ENCODE measurements around the gene ANKRD34B. TPM values are rescaled to one million over a fixed set of nuclear protein-coding genes. Genes with fewer than 3 reads are reported as not detected.
A peak's percentile ranks its signal among the peaks of the same experiment; 100 is the strongest.
"Not testable (repeated sequence)": the region's sequence is repeated elsewhere in the genome, so short reads cannot be mapped to it uniquely, and the experiment has no call there.

ANKRD34B gene
- total RNA-seq, 2 donors from 2014 or later, result not detected

DNA sequence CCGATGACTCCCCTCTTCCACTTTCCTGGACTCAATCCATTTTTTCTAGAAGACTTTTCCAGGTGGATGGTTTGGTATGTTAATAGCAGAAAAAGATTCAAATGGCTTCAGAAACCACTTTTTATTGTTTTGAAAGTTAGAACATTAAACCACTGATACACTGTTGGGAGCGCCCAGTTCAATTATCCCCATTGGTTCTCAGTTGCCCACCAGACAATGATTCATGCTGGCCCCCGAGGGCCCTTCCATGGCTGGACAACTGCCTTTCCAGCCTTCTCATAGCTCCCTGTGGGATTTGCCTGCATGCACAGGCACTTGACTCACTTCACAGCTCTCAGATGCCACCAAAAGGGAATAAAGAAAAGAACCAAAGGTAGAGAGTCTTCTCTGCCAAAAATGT lies 21.3 kb upstream of the ANKRD34B start:
- Mint-ChIP-seq H3K27ac (no peak overlapping the region), H3K27me3 (ENCODE audit: low read depth) (no peaks in the 10 kb centered on the region), H3K36me3 (ENCODE audit: insufficient read depth in 2 of 2) (no peaks in the 10 kb centered on the region), H3K9me3 (no peaks in the 10 kb centered on the region), H3K4me1 (ENCODE audit: low read depth) (no peaks in the 10 kb centered on the region), H3K4me3 (no peak overlapping the region)
- ATAC-seq (replicated peaks in 1 of 2), result no peak
- no peak for DNase-seq

DNA sequence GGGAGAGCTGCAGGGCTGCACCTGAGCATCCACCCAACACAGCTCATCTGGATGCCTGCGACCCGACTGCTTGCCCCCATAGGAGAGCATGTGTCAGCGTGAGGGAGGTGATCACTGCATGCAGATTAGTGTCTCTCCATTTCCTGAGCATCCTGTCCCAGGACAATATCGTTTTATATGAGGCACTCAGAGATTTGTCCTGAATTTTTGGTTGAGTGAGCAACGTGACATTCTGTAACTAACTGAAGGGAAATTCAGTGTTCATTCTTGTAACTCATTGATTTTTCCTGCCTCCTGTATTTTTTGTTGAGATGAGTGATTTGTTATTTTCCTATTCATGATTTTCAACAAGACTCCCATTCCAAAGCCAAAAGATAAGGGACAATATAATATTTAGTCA lies 20.7 kb upstream of the ANKRD34B start:
- DNase-seq, result no peak
- no peak overlapping the region for H3K27ac Mint-ChIP-seq
- H3K27me3 Mint-ChIP-seq (ENCODE audit: low read depth), result no peaks in the 10 kb centered on the region
- H3K4me3 Mint-ChIP-seq, result no peak overlapping the region
- ATAC-seq (replicated peaks in 1 of 2), result no peak
- no peaks in the 10 kb centered on the region for H3K4me1 Mint-ChIP-seq (ENCODE audit: low read depth)
- H3K36me3 Mint-ChIP-seq (ENCODE audit: insufficient read depth in 2 of 2), result no peaks in the 10 kb centered on the region
- no peaks in the 10 kb centered on the region for H3K9me3 Mint-ChIP-seq

DNA sequence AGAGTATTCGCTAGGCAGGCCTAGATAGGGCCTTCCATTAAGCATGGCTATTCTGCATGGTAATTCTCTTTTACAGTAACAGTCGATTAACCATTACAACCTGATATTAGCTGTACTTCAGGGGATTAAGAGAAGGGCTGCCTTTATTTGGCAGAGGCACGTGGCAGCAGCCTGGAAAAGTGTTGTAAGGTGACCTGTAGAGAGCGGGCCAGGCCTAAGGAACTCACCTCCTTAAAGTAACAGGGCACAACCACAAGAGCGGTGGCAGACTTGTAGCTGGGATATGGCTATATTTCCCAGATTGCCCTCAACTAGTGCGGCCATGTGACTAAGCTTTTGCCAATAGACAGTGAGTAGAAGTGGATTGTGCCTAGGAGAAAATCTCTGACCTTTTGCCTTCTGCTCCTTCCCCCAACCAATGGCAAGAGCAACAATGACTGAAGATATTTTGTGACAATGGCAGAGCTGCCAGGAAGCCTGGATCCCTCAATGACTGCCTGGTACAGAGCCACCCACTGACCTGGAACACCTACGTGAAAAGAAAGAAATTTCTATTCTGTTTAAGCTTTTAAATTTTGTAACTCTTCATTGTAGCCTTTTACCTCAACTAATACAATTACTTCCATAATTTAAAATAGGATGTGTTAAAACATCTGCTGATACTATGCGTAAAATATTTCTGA lies 18.9 kb upstream of the ANKRD34B start:
- Mint-ChIP-seq H3K4me3 (no peak overlapping the region), H3K9me3 (no peaks in the 10 kb centered on the region), H3K27me3 (ENCODE audit: low read depth) (no peaks in the 10 kb centered on the region), H3K27ac (no peak overlapping the region), H3K4me1 (ENCODE audit: low read depth) (no peaks in the 10 kb centered on the region), H3K36me3 (ENCODE audit: insufficient read depth in 2 of 2) (no peaks in the 10 kb centered on the region)
- ATAC-seq (replicated peaks in 1 of 2) (no peak), DNase-seq (no peak)

DNA sequence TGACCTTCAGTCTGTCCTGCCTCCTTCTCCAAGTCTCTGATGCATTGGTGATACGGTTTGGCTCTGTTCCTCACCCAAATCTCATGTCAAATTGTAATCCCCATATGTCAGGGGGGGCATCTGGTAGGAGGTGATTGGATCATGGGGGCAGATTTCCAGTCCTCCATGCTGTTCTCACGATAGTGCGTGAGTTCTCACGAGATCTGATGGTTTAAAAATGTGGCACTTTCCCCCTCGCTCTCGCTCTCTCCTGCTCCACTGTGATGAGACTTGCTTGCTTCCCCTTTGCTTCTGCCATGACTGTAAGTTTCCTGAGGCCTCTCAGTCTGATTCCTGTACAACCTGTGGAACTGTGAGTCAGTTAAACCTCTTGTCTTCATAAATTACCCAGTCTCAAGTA lies 14.7 kb upstream of the ANKRD34B start:
- H3K4me1 Mint-ChIP-seq (ENCODE audit: low read depth), result no peaks in the 10 kb centered on the region
- no peak for DNase-seq

DNA sequence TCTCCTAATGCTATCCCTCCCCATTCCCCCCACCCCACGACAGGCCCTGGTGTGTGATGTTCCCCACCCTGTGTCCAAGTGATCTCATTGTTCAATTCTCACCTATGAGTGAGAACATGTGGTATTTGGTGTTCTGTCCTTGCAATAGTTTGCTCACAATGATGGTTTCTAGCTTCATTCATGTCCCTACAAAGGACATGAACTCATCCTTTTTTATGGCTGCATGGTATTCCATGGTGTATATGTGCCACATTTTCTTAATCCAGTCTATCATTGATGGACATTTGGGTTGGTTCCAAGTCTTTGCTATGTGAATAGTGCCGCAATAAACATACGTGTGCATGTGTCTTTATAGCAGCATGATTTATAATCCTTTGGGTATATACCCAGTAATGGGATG lies 10.2 kb upstream of the ANKRD34B start:
- H3K27ac Mint-ChIP-seq; DNase-seq; H3K4me1 Mint-ChIP-seq (ENCODE audit: low read depth); ATAC-seq (replicated peaks in 1 of 2); H3K4me3 Mint-ChIP-seq; H3K9me3 Mint-ChIP-seq; H3K36me3 Mint-ChIP-seq (ENCODE audit: insufficient read depth in 2 of 2): not testable (repeated sequence)
- peaks cover 16% of the 10 kb centered on the region for H3K27me3 Mint-ChIP-seq (ENCODE audit: low read depth)

More for the DNA sequence above, 14.7 kb upstream of the ANKRD34B start:
- H3K36me3 Mint-ChIP-seq (ENCODE audit: insufficient read depth in 2 of 2), result no peaks in the 10 kb centered on the region
- H3K27ac Mint-ChIP-seq, result no peak overlapping the region
- H3K4me3 Mint-ChIP-seq, result no peak overlapping the region
- peaks cover 0 to 1% of the 10 kb centered on the region in 2 donors for H3K9me3 Mint-ChIP-seq
- no peaks in the 10 kb centered on the region for H3K27me3 Mint-ChIP-seq (ENCODE audit: low read depth)
- no peak for ATAC-seq (replicated peaks in 1 of 2)

DNA sequence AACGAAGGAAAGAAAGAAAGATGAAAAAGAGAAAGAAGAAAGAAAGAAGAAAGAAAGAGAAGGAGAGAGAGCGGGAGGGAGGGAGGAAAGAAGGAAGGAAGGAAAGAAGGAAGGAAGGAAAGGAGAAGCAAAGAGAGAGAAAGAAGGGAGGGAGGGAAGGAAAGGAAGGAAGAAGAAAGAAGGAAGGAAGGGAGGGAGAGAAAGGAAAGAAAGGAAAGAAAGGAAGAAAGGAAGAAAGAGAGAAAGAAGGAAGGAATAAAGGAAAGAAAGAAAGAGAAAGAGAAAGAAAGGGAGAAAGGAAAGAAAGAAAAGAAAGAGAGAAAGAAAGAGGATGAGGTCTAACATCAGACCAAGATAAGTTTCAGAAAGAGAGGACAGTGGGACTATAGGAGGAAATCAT lies 9.0 kb upstream of the ANKRD34B start:
- H3K27me3 Mint-ChIP-seq (ENCODE audit: low read depth), result peaks cover 28% of the 10 kb centered on the region
- no peak for DNase-seq
- H3K9me3 Mint-ChIP-seq, result peaks cover 0 to 1% of the 10 kb centered on the region in 2 donors
- H3K27ac Mint-ChIP-seq, result no peak overlapping the region
- H3K4me3 Mint-ChIP-seq, result no peak overlapping the region
- no peak for ATAC-seq (replicated peaks in 1 of 2)
- H3K4me1 Mint-ChIP-seq (ENCODE audit: low read depth), result no peaks in the 10 kb centered on the region
- H3K36me3 Mint-ChIP-seq (ENCODE audit: insufficient read depth in 2 of 2), result no peaks in the 10 kb centered on the region

DNA sequence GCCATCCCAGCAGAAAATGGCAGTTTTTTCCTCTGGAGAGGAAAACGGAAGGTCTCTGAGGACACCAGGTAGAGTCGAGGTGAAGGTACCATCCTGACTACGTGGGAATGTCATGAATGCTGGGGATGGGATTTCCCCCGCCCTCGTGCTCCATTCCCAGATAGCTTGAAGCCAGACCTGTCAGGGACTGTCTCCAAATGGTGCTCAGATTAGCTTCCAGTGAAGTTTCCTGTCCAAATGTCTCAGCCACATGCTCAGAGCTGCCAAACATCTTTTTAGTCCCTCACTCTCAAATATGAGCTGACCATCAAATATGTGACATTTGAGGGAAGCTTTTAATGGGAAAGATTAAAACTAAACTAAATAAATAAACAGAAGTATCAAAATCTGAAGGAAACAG lies 7.6 kb upstream of the ANKRD34B start:
- Mint-ChIP-seq H3K9me3 (peaks cover 0 to 1% of the 10 kb centered on the region in 2 donors), H3K36me3 (ENCODE audit: insufficient read depth in 2 of 2) (peaks cover 0 to under 1% of the 10 kb centered on the region in 2 donors), H3K4me1 (ENCODE audit: low read depth) (no peaks in the 10 kb centered on the region), H3K4me3 (no peak overlapping the region), H3K27ac (no peak overlapping the region), H3K27me3 (ENCODE audit: low read depth) (peaks cover 39% of the 10 kb centered on the region)
- no peak for ATAC-seq (replicated peaks in 1 of 2)
- DNase-seq, result no peak

DNA sequence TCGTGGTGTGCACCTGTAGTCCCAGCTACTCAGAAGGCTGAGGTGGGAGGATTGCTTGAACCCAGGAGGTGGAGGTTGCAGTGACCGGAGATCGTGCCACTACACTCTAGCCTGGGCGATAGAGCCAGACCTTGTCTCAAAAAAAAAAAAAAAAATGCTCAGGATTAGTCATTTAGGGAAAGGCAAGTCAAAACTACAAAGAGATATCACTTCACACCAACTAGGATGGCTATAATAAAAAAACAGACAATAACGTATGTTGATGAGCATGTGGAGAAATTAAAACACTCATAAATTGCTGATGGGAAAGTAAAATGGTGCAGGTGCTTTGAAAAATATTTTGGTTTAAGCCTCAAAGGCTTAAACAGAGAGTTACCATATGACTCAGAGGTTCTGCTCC lies 6.3 kb upstream of the ANKRD34B start:
- H3K4me3 Mint-ChIP-seq, result no peak overlapping the region
- ATAC-seq (replicated peaks in 1 of 2), result peak in 1 of 2 donors; percentile 54
- DNase-seq, result no peak

DNA sequence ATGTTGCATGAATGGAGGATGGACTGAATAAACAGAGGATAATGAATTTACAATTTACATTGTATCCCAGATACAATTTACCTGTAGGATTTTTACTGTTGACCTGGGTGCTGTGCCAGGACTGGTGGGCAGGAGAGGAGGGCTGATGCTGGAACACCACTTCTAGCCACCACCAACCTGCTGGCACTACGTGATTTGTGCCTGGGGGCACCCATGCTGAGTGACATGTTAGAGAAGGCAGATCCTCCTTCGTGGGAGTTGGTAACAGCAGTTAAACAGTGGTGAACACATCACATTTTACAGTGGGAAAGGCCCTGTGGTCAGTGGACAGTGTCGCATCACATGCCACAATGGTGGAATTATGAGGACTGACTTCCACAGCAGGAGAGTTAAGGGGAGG lies 3.0 kb upstream of the ANKRD34B start:
- H3K4me3 Mint-ChIP-seq, result no peak overlapping the region
- no peaks in the 10 kb centered on the region for H3K4me1 Mint-ChIP-seq (ENCODE audit: low read depth)
- H3K9me3 Mint-ChIP-seq, result no peaks in the 10 kb centered on the region
- ATAC-seq (replicated peaks in 1 of 2) (no peak), DNase-seq (no peak)
- peaks cover 0 to 1% of the 10 kb centered on the region in 2 donors for H3K36me3 Mint-ChIP-seq (ENCODE audit: insufficient read depth in 2 of 2)
- H3K27me3 Mint-ChIP-seq (ENCODE audit: low read depth), result peaks cover 66% of the 10 kb centered on the region
- H3K27ac Mint-ChIP-seq, result no peak overlapping the region

More for the DNA sequence above, 6.3 kb upstream of the ANKRD34B start:
- Mint-ChIP-seq H3K27ac (no peak overlapping the region), H3K27me3 (ENCODE audit: low read depth) (peaks cover 52% of the 10 kb centered on the region), H3K36me3 (ENCODE audit: insufficient read depth in 2 of 2) (peaks cover 0 to 1% of the 10 kb centered on the region in 2 donors), H3K4me1 (ENCODE audit: low read depth) (no peaks in the 10 kb centered on the region), H3K9me3 (no peaks in the 10 kb centered on the region)

DNA sequence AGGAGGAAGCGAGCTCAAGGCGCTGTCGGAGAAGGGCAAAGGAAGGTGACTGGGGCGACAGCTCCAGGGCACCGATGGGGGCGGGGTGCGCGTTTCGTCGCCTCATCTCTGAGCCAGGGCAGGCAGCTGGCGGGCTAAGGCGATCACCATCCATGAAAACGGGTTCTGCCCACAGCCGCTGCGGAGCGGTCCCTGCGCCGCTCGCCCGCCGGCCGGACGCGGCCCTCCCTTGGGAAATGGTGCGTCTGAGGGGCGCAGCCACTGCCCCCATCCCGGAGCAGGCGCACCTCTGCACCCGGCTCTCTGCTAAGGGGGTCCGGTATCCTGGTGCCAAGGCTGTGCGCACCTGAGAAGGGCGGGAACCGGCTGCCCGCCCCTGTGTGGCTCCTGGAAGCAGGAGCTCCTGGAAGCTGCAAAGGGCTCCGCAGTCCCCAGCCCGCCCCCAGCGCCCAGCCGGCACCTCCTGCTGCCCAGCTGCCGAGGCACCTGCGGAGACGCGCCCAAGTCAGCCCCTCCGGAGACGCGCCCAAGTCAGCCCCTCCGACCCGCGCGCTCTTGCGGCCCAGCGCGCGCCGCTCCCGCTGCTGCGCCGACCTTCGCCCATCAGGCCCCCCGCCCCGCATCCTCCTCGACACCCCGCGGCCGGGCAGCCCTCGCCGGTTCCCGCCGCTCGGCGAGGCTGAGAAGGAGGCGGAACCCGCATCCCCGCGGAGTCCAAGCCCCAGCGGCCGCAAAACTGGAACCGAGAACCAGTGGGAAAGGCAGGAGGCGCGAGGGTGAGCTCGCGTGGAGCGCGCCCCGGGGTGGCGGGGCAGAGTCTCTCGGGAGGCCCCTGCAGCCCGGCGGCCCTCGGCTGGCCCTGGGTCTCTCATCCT lies 757 bp downstream of the ANKRD34B start:
- peaks cover 77% of the 10 kb centered on the region for H3K27me3 Mint-ChIP-seq (ENCODE audit: low read depth)
- ATAC-seq (replicated peaks in 1 of 2) (peak; percentile 6 to 36), DNase-seq (no peak)

DNA sequence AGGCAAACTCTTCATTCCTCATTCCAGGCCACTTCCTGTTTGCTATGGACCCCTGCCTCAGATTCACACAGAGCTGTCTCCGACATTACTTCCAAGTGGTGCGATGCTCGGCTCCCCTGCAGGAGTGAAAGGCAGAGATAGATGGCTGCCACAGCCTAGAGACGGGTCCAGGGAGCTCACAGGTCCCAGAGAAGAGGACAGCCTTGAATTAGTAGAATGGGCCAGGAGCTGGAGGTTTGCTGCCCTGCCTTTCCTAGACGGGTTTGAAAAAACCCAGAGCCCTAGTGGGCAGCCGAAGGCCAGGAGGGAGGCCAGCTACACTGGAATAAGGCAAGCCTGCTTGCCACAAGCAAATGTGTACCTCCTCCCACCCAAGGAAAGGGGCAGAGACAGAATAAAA lies 1.8 kb downstream of the ANKRD34B start:
- Mint-ChIP-seq H3K27me3 (ENCODE audit: low read depth) (peaks cover 78% of the 10 kb centered on the region), H3K4me3 (peak overlapping the region; percentile 3 to 44), H3K4me1 (ENCODE audit: low read depth) (no peaks in the 10 kb centered on the region), H3K27ac (no peak overlapping the region), H3K36me3 (ENCODE audit: insufficient read depth in 2 of 2) (peaks cover 0 to 1% of the 10 kb centered on the region in 2 donors), H3K9me3 (no peaks in the 10 kb centered on the region)
- ATAC-seq (replicated peaks in 1 of 2) (no peak), DNase-seq (no peak)

More for the DNA sequence above, 757 bp downstream of the ANKRD34B start:
- peak overlapping the region; percentile 62 to 84 for H3K4me3 Mint-ChIP-seq
- no peaks in the 10 kb centered on the region for H3K4me1 Mint-ChIP-seq (ENCODE audit: low read depth)
- H3K27ac Mint-ChIP-seq, result no peak overlapping the region
- no peaks in the 10 kb centered on the region for H3K9me3 Mint-ChIP-seq
- H3K36me3 Mint-ChIP-seq (ENCODE audit: insufficient read depth in 2 of 2), result peaks cover 0 to 1% of the 10 kb centered on the region in 2 donors

DNA sequence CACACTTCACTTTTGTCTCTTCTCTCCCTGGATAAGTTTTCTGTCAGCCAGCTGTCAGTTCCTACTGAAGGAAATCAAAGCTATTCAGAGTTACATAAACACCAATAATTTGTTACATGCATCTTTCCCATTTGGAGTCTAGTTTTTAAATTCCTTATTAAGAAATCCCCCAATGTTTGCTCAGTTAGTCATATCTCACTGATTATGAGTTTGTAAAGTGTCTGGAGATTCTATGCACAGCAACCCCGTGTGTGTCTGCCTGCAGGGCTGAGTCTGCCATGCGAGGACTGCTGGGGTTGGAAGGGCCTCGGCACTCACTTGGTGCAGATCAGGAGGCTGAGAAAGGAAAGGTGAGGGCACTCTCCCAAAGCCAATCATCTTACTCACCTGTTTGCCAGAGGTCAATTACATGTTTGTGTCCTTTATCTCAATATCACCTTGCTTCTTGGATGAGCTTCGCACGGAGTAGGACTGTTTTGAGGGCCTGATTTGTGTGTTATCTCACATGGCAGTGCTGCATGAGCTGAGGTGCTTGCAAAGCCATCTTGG lies 3.3 kb downstream of the ANKRD34B start:
- DNase-seq (no peak), ATAC-seq (replicated peaks in 1 of 2) (no peak)
- H3K9me3 Mint-ChIP-seq, result no peaks in the 10 kb centered on the region
- H3K27ac Mint-ChIP-seq, result no peak overlapping the region
- peaks cover 74% of the 10 kb centered on the region for H3K27me3 Mint-ChIP-seq (ENCODE audit: low read depth)
- no peak overlapping the region for H3K4me3 Mint-ChIP-seq
- H3K4me1 Mint-ChIP-seq (ENCODE audit: low read depth), result no peaks in the 10 kb centered on the region
- no peaks in the 10 kb centered on the region for H3K36me3 Mint-ChIP-seq (ENCODE audit: insufficient read depth in 2 of 2)

DNA sequence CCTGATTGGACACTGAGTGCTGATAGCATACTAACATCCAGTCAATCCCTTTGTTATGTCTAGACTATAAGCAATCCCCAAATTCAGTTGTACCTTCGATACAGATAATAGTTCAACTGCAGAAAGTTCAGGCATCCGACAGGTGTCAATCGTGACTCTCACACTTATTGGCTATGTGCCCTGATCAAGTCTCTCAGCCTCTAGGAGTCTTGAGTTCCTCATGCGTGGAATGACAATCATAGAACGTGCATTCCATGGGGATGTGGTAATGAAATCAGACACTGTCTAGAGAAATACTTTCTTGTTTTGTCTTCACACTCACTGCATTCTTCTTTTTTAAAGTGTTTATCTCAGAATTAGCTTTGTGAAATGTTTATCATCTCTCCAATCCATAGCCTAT lies 4.8 kb downstream of the ANKRD34B start:
- H3K27ac Mint-ChIP-seq, result no peak overlapping the region
- no peak for ATAC-seq (replicated peaks in 1 of 2)
- H3K27me3 Mint-ChIP-seq (ENCODE audit: low read depth), result peaks cover 66% of the 10 kb centered on the region
- H3K4me3 Mint-ChIP-seq, result no peak overlapping the region
- no peaks in the 10 kb centered on the region for H3K36me3 Mint-ChIP-seq (ENCODE audit: insufficient read depth in 2 of 2)
- H3K9me3 Mint-ChIP-seq, result no peaks in the 10 kb centered on the region
- DNase-seq, result no peak
- H3K4me1 Mint-ChIP-seq (ENCODE audit: low read depth), result no peaks in the 10 kb centered on the region

Data from activated T-cell treated with anti-CD3 and anti-CD28 coated beads, Interleukin-2, amount 50 U/mL, for 72 hours (primary cell).